Fibroblast of lung (primary cell): ENCODE results near the gene EEFSEC. TPM values are rescaled to one million over a fixed set of nuclear protein-coding genes. Genes with fewer than 3 reads are reported as not detected.

Source experiments
- DNase-seq, 2 donors: peaks; one replicate each; pipeline versions ENCODE4 v3.0.0 to v3.0.0-alpha.2; 2010; ENCODE audit warnings: low read depth in 2 of 2
- H2AFZ ChIP-seq: 2 replicates; pipeline ENCODE4 v1.5.1; 2012; ENCODE audit warnings: low read length, control low read depth, inconsistent platforms
- H3K27ac ChIP-seq: 2 replicates; pipeline ENCODE4 v1.5.1; 2011; ENCODE audit warnings: low read length, control low read depth; ENCODE audit not compliant: insufficient read depth
- H3K27me3 ChIP-seq: 2 replicates; pipeline ENCODE4 v1.5.1; 2011; ENCODE audit warnings: mild to moderate bottlenecking, low read length; ENCODE audit not compliant: control insufficient read depth, insufficient read depth
- H3K36me3 ChIP-seq: 2 replicates; pipeline ENCODE4 v1.5.1; 2011; ENCODE audit warnings: low read length; ENCODE audit not compliant: control insufficient read depth, insufficient read depth
- H3K4me1 ChIP-seq: 2 replicates; pipeline ENCODE4 v1.5.1; 2011; ENCODE audit warnings: low read length; ENCODE audit not compliant: control insufficient read depth, insufficient read depth; ENCODE audit errors: extremely low read depth
- H3K4me2 ChIP-seq: 2 replicates; pipeline ENCODE4 v1.5.1; 2011; ENCODE audit warnings: low read length, control low read depth; ENCODE audit not compliant: insufficient read depth; ENCODE audit errors: extremely low read depth
- H3K4me3 ChIP-seq, 4 experiments: fragments of 200-600 bp in 1 of 4; sonication (generic) in 1 of 4; replicated peaks in 1 of 4; 2 replicates each; pipeline ENCODE4 v1.5.1; 2011 to 2016; ENCODE audit warnings: low read length in 4 of 4, low read depth in 3 of 4, mild to moderate bottlenecking in 3 of 4, control low read depth in 2 of 4, inconsistent platforms in 1 of 4, mixed read lengths in 1 of 4; ENCODE audit not compliant: insufficient read depth in 1 of 4; ENCODE audit errors: control extremely low read depth in 1 of 4
- H3K79me2 ChIP-seq: 2 replicates; pipeline ENCODE4 v1.5.1; 2012; ENCODE audit warnings: mild to moderate bottlenecking, low read length, inconsistent platforms; ENCODE audit not compliant: control insufficient read depth, insufficient read depth
- H3K9ac ChIP-seq: 2 replicates; pipeline ENCODE4 v1.5.1; 2011; ENCODE audit warnings: mild to moderate bottlenecking, low read length, control low read depth; ENCODE audit not compliant: insufficient read depth
- H3K9me3 ChIP-seq: 2 replicates; pipeline ENCODE4 v1.5.1; 2012; ENCODE audit warnings: low read depth, low read length; ENCODE audit not compliant: control insufficient read depth, insufficient read depth
- H4K20me1 ChIP-seq: 2 replicates; pipeline ENCODE4 v1.5.1; 2011; ENCODE audit warnings: low read length; ENCODE audit not compliant: control insufficient read depth, insufficient read depth; ENCODE audit errors: extremely low read depth
- EZH2 ChIP-seq: IDR thresholded peaks from 2 replicates; pipeline ENCODE4 v1.5.1; 2012; ENCODE audit warnings: low read length, control low read depth, mild to moderate bottlenecking; ENCODE audit errors: missing control alignments
- polyA plus RNA-seq, 2 donors: library from polyadenylated mRNA; depleted of rRNA in 1 of 2; stranded (reverse) in 1 of 2; unstranded in 1 of 2; fragments of >200 nt; gene quantifications; 2 replicates each; pipeline ENCODE4 v1.2.1, GENCODE V29; 2011 to 2012; ENCODE audit warnings: missing spikeins in 1 of 2
- total RNA-seq: library from RNA; depleted of rRNA; stranded (reverse); fragments of >200 nt; gene quantifications from 2 replicates; pipeline ENCODE4 v1.2.1, GENCODE V29; 2014
- TF ChIP-seq, protein P1 (sequence below), 2 donors: IDR thresholded peaks in 1 of 2; conservative IDR thresholded peaks in 1 of 2; 1 replicate in 1 of 2; 2 replicates in 1 of 2; pipeline ENCODE4 v1.5.1; 2011 to 2012; ENCODE audit warnings: low read length in 2 of 2, control low read depth in 1 of 2, inconsistent platforms in 1 of 2, low read depth in 1 of 2, mild to moderate bottlenecking in 1 of 2

EEFSEC gene
- total and polyA plus RNA-seq, 2 donors (not counting 1 experiment from before 2014, with no cell fraction given): 2.6 to 5.0 TPM

DNA sequence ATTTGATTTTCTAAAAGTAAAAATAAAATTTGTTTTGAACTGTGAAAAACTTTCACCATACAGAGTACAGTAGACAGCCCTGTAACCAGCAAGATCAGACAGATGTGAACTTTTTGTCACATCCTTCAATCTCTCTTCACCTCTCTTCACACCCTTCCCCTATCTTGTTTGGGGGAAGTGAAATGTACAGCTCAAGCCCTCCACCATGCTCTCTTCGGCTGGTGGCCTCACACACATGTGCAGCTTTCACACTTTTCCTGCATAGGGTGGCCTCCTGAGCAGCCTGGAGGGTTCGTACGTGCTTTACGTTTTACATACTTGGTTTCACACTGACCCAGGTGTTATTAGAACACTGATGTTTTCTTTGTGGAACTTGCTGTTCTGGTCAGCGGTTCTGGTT lies 227.0 kb downstream of the EEFSEC start:
- no peak for DNase-seq
- no peak overlapping the region for H3K27ac ChIP-seq
- no peak overlapping the region for H3K4me3 ChIP-seq
- no peaks in the 10 kb centered on the region for H4K20me1 ChIP-seq
- no peaks in the 10 kb centered on the region for H3K36me3 ChIP-seq
- H3K4me2 ChIP-seq: no peak overlapping the region
- no peaks in the 10 kb centered on the region for H3K9me3 ChIP-seq
- H3K79me2 ChIP-seq: no peaks in the 10 kb centered on the region
- H3K27me3 ChIP-seq: no peaks in the 10 kb centered on the region
- H3K9ac ChIP-seq: no peak overlapping the region
- H2AFZ ChIP-seq: no peak overlapping the region
- no peak for TF ChIP-seq EZH2
- TF ChIP-seq, protein P1, sequence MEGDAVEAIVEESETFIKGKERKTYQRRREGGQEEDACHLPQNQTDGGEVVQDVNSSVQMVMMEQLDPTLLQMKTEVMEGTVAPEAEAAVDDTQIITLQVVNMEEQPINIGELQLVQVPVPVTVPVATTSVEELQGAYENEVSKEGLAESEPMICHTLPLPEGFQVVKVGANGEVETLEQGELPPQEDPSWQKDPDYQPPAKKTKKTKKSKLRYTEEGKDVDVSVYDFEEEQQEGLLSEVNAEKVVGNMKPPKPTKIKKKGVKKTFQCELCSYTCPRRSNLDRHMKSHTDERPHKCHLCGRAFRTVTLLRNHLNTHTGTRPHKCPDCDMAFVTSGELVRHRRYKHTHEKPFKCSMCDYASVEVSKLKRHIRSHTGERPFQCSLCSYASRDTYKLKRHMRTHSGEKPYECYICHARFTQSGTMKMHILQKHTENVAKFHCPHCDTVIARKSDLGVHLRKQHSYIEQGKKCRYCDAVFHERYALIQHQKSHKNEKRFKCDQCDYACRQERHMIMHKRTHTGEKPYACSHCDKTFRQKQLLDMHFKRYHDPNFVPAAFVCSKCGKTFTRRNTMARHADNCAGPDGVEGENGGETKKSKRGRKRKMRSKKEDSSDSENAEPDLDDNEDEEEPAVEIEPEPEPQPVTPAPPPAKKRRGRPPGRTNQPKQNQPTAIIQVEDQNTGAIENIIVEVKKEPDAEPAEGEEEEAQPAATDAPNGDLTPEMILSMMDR (conservative IDR thresholded peaks at IDR 0.05 in 1 of 2, IDR thresholded peaks at IDR 0.05 in 1 of 2; ENCODE audit: low read depth in 1 of 2, low read length in 2 of 2): no peak
- H3K4me1 ChIP-seq: peaks cover 18% of the 10 kb centered on the region

DNA sequence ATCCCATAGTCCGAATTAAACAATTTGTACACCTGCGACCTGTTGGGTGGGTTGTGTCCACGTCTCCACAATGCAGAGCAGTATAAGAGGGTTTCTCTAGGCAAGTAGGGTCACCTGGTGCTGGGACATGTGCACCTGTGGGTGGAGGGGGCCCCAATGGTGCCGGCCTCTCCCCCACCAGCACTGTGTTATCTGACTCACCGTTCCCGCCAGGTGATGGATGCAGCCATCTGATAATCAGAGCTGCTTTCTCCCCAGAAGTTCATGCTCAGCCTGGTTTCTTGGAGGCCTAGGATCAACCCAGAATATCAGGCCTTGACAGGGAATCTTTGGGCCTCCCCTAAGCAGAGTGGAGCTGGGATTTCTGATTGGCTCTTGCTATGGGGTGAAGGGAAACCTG lies 227.4 kb downstream of the EEFSEC start:
- H3K4me2 ChIP-seq: no peak overlapping the region
- H3K9ac ChIP-seq: no peak overlapping the region
- H3K4me3 ChIP-seq: no peak overlapping the region
- DNase-seq: no peak
- H3K27ac ChIP-seq: no peak overlapping the region
- no peak overlapping the region for H2AFZ ChIP-seq
- peaks cover 18% of the 10 kb centered on the region for H3K4me1 ChIP-seq
- no peaks in the 10 kb centered on the region for H3K36me3 ChIP-seq
- TF ChIP-seq EZH2: no peak
- TF ChIP-seq, protein P1 (conservative IDR thresholded peaks at IDR 0.05 in 1 of 2, IDR thresholded peaks at IDR 0.05 in 1 of 2; ENCODE audit: low read depth in 1 of 2, low read length in 2 of 2): no peak
- no peaks in the 10 kb centered on the region for H3K79me2 ChIP-seq
- no peaks in the 10 kb centered on the region for H3K27me3 ChIP-seq
- no peaks in the 10 kb centered on the region for H4K20me1 ChIP-seq
- no peaks in the 10 kb centered on the region for H3K9me3 ChIP-seq

DNA sequence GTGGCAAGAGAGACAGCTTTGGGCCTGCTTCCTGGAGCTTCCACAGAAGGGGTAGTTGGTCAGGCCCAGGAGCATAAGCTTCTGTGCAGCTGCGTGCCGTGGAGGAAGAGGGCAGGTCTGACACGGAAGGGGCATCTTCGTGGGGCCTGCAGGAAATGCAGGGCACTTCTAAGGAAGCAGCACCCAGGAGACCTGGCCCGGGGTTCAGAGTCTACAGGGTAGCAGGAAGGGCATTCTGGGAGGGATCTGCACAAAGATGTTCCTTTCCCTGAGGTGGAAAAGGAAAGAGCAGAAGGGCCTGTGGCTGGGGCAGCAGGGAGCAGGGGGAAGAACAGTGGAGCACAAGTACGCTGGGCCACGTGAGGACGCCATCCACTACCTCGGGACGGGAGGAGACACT lies 228.3 kb downstream of the EEFSEC start:
- Histone ChIP-seq H3K4me1 (peaks cover 18% of the 10 kb centered on the region), H3K4me3 (no peak overlapping the region), H3K27me3 (no peaks in the 10 kb centered on the region), H3K4me2 (no peak overlapping the region), H3K79me2 (no peaks in the 10 kb centered on the region), H3K9me3 (no peaks in the 10 kb centered on the region), H3K9ac (no peak overlapping the region), H3K27ac (no peak overlapping the region), H4K20me1 (no peaks in the 10 kb centered on the region), H3K36me3 (no peaks in the 10 kb centered on the region), H2AFZ (no peak overlapping the region)
- DNase-seq: no peak
- no peak for TF ChIP-seq EZH2
- TF ChIP-seq, protein P1 (conservative IDR thresholded peaks at IDR 0.05 in 1 of 2, IDR thresholded peaks at IDR 0.05 in 1 of 2; ENCODE audit: low read depth in 1 of 2, low read length in 2 of 2): no peak
